Measurements from ENCODE around the gene FAM13A. TPM values are rescaled to one million over a fixed set of nuclear protein-coding genes. Genes with fewer than 3 reads are reported as not detected.

FAM13A gene
- total RNA-seq, 2 donors from 2014 or later: 10.1 to 24.9 TPM

- intact Hi-C loops (cut with DNase I): no loop called here
- ATAC-seq (no peak), DNase-seq (no peak)
These were observed 331.0 kb downstream of the FAM13A start for GRCh38 chr4:88725986-88726385.

- no peak for ATAC-seq
- intact Hi-C loops (cut with DNase I): no loop called here
These were observed 331.8 kb downstream of the FAM13A start for GRCh38 chr4:88725143-88725542.

DNA sequence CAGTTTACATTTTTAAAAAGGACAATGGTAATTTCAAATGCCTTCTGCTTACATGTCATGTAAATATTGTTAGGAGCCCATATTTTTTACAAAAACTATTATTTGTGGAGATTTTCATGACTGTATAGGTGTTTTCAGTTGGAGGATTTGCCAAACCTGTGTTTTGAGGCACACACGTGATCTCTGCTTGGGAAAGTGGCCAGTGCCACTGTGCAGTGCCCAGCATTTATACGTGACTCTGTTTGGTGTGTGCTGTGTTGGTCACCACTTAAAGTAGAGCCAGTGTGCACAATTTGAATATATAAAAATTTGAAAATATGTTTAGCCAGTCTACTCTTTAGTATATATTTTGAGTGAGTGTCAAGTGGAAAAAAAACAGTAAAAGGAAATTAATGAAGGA is 332.6 kb downstream of the FAM13A start:
- no peak for ATAC-seq
- intact Hi-C loops (cut with DNase I): no loop called here
- DNase-seq: no peak

More at GRCh38 chr4:88725143-88725542, 331.8 kb downstream of the FAM13A start:
- no peak for DNase-seq

DNA sequence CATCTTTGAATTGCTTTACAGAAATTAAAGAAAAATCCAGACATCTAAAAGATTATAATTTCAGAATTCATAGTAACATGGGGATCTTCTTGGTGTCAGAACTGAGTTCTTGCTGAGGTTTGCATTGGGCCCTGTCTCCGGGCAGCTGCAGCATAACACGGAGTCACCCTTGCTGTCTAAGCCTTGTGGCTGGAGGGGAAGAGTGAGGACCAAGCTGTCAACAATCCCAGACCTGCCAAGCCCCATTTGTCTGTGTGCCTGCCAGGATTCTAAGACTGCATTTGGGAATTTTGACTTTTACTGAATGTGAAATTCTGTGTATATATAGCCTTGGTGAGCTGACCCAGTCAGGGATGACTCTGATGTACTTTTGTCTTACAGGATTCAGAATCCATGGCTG is 334.2 kb downstream of the FAM13A start:
- peak; percentile 71 to 78 for ATAC-seq
- no peak for DNase-seq
- intact Hi-C loops (cut with DNase I): no loop called here

DNA sequence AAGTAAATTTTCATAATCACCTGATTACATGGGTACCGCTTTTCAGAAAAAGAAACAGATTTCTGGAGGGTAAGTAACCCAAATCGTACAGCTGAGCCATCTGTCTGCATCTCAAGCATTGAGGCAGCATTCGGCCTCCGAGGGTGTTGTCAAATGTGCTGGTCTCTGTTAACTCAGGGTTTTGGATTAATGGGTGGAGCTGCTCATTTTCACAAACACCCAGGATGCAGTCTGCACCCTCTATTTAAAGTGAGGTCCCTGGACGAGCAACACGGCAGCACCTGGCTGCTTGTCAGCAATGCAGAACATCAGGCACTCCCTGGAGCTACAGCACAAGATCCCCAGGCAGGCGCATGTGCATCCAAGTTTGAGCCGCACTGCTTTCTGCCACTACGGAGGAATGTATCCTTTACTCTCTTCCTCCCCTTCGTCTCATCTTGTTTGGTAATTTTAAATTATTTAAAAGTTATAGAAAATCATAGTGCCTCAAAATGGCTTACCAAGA is 334.7 kb downstream of the FAM13A start:
- intact Hi-C loops (cut with DNase I): no loop called here
- no peak for DNase-seq
- peak; percentile 23 to 26 for ATAC-seq

DNA sequence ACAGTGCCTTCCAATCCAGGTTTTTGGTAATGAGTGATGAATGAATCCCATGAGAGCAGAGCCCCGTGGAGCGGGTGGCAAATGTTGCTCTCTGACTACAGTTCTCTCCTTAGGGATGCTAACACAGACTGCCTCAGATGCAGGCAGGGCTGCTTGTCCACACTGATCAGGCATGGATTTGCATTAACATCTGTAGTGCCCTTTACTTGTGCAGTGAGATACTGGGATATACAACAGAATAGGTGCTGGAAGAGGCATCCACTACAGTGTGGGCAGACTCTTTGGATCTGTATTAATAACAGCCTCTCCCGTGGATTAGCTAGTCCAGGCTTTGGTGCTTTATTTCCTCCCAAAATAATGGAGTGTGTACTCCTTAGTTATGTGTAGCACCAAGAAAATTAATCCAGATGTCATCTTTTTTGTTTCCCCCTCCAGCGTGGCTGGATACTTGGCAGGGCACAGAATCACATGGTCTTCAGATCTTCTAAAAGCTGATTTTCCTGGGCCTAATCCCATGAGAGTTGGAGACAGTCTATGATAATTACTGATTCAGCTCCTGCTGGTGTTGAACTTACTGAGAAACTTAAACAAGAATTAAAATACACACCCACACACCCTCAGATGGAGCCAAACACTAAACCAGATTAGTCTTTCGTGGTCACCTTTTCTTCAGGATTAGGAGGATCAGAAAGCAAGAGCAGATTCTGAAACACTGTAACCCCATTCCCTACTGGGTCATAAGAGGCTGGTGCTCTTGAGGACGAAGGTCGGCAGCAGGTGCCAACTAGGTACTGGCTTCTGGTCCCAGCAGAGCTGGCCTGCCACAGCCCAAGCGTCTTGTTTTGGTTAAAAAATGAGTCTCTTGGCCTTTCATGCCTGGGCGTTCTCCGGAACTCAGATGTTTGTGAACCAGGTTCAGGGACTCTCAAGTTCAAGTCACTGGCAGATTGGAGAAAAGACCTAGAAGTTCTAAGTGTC is 336.2 kb downstream of the FAM13A start:
- intact Hi-C loops (cut with DNase I): no loop called here
- ATAC-seq: peak; percentile 14 to 49
- DNase-seq: no peak

GRCh38 chr4:88719381-88719780 is 337.6 kb downstream of the FAM13A start:
- DNase-seq (no peak), ATAC-seq (no peak)
- intact Hi-C loops (cut with DNase I): no loop called here

DNA sequence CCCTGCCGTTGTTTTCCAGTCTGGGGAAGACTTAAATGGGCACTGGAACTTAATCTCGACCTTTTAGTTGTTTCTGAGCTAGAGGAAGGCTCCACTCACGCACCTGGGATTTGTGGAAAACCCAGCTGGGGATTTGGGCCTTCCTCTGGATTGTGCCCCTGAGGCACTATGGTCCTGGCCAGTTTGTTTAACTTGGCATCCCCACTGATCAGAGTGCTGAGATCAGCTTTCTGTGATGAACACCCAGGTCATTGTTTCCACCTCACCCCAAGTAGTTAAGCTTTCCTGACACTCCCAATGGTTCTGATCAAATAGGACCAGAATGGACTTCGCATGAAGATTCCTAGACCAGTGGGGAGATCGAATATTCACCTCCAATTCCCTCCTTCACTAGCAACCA is 338.9 kb downstream of the FAM13A start:
- intact Hi-C loops (cut with DNase I): no loop called here
- DNase-seq: no peak
- ATAC-seq: no peak

GRCh38 chr4:88713782-88714181 is 343.2 kb downstream of the FAM13A start:
- ATAC-seq: no peak
- intact Hi-C loops (cut with DNase I): no loop called here
- DNase-seq: no peak

GRCh38 chr4:88709989-88710388 is 347.0 kb downstream of the FAM13A start:
- intact Hi-C loops (cut with DNase I): loop anchor here in 1 of 2 donors (10.0 kb wide), 1 partner anchor 315 kb away; no protein-coding TSS in a partner anchor
- ATAC-seq: no peak

DNA sequence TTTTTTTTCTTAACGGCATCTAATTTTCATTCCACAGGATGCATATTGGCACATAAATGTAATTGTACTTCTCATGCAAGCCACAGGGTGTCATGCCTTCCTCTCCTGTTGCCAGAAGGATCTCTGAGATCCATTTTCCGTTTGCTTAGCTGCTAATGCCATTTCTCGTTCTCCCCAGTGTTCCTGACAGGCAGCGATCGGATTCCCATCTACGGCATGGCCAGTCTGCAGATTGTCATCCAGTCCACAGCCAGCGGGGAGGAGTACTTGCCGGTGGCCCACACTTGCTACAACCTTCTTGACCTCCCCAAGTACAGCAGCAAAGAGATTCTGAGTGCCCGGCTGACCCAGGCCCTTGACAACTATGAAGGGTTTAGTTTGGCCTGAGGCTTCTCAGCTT is 350.4 kb downstream of the FAM13A start:
- ATAC-seq (peak; percentile 85 to 95), DNase-seq (peak; percentile 32)
- intact Hi-C loops (cut with DNase I): loop anchor here (2.0 to 10.0 kb wide), 2 partner anchors 318 kb away; no protein-coding TSS in a partner anchor

More at GRCh38 chr4:88709989-88710388, 347.0 kb downstream of the FAM13A start:
- no peak for DNase-seq

GRCh38 chr4:88705805-88706492 is 351.0 kb downstream of the FAM13A start:
- no peak for DNase-seq
- ATAC-seq: no peak
- intact Hi-C loops (cut with DNase I): loop anchor here (2.0 to 10.0 kb wide), 2 partner anchors 319 kb away; no protein-coding TSS in a partner anchor

DNA sequence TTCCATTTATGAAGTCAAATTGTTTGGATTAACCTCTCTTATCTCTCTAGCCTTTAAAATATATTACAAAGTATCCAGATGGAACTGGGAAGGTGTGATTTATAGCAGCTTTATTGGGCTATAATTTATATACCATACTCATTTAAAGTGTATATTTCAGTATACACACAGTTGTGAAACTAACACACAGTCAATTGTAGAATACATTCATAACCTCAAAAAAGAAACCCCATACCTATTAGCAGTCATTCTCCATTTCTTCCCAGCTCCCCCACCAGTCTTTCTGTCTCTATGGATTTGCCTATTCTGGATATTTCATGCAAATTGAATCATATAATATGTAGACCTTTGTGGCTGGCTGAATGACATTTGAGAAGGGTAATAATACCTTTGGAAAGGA is 351.8 kb downstream of the FAM13A start:
- DNase-seq (no peak), ATAC-seq (no peak)
- intact Hi-C loops (cut with DNase I): loop anchor here in 1 of 2 donors (10.0 kb wide), 1 partner anchor 320 kb away; no protein-coding TSS in a partner anchor

DNA sequence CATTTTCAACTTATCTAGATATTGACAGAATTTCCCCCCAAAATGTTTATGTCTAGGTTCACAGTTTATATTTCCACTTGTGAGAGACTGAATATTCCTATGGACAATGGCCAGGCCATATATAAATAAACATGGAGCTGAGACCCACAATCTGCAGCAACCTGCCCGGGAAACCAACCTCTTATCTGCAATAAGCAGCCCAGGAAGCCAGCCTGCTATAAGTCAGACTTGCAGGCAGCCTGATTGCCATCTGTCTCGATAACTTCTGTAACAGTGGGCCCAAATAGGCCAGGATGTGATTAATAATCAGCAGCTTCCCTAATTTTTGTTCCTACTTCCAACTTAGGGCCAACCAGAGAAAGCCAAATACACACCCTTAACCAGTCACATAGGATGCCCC is 354.2 kb downstream of the FAM13A start:
- ATAC-seq (no peak), DNase-seq (no peak)
- intact Hi-C loops (cut with DNase I): loop anchor here in 1 of 2 donors (10.0 kb wide), 1 partner anchor 322 kb away; no protein-coding TSS in a partner anchor

DNA sequence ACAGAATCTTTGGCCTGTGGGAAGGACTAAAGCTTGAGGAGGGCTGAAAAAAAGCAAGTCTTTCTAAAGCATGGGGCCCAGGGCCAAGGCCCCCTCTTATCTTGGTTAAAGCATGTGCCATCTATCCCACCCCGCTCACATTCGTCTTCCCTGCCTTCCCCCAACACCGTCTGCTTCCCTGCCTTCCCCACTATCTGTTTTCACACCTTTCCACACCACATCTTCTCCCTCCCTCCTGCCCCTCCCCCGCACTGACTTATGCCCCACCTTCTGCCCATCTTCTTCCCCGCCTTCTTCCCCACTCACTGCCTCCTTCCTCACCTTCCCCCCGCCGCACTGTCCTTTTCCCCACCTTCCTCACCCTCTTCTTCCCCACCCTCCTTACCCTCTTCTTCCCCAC is 358.5 kb downstream of the FAM13A start:
- ATAC-seq: no peak
- no peak for DNase-seq
- intact Hi-C loops (cut with DNase I): no loop called here

DNA sequence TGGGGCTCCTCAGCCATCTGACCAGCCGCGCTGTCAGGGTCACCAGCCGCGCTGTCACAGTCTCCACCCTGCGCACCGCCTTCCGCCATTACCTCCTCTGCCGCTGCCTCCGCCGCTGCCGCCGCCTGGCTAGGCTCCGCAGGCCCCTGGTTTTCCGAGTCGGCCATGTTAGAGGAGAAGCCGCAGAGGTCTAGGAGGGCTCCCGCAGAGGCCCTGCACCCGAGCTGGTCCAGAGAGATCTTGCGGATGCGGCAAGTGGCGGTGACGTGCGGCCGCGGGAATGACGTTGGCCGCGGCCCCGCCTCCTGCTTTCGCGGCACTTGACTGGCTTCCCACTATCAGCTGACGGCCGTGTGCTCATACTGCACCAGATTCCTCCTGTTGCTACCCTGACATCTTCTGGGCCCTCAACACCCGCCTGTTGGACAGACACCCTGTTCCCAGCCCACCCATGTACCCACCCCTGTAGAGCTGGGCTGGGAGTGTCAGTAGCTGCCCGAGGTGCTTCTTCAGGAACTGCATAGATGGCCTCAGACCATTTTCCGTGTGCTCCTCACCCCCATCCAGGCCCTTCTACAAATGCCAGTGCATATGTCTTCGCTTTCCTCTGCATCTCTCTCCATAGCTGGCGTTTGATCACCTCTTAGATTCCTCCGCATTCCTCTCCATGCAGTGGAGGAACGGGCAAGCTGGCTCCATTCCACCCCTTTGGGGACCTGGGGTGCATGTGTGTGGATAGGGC is 359.2 kb downstream of the FAM13A start, which contains the start of gene NAP1L5:
NAP1L5 (minus strand) TSS at position 242 of the 742 bp plus-strand sequence; CDS start at position 167, 75 bp downstream.
- peak; percentile 90 to 92 for ATAC-seq

GRCh38 chr4:88697141-88697540 is 359.8 kb downstream of the FAM13A start:
- ATAC-seq (peak; percentile 53 to 61), DNase-seq (peak; percentile 36)
- intact Hi-C loops (cut with DNase I): no loop called here

More for the DNA sequence above, 359.2 kb downstream of the FAM13A start, which contains the start of gene NAP1L5:
- intact Hi-C loops (cut with DNase I): no loop called here
- DNase-seq: peak; percentile 82

DNA sequence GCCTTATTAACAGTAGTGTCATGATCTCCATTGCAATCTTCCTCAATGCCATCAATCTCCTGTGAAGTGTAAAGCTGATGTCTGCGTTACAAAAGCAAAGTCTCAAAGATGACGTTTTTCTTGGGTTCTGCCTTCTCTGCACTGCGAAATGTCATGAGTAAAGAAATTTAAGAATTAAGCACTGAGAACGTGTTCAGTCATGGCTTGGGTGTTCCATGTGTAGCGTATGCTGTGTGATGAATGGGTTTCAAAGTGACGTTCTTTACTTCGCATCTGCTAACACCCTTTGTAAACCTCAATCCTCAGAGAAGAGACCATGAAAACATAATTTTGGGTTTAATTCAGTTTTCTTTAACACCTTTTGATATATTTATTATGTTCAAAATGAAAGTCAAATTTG is 360.4 kb downstream of the FAM13A start:
- DNase-seq: no peak
- peak in 1 of 2 donors; percentile 17 for ATAC-seq
- intact Hi-C loops (cut with DNase I): no loop called here

- intact Hi-C loops (cut with DNase I): no loop called here
- DNase-seq (no peak), ATAC-seq (no peak)
These were observed 363.2 kb downstream of the FAM13A start for GRCh38 chr4:88693792-88694191.

Measured in left cardiac atrium (tissue), 4 donors.